Esophagus squamous epithelium (tissue), 5 donors: ENCODE measurements around the gene ASIC3. TPM values are rescaled to one million over a fixed set of nuclear protein-coding genes. Genes with fewer than 3 reads are reported as not detected.

Experiments used
- DNase-seq: peaks from one replicate; lab custom pipeline; 2025; lab: John Stamatoyannopoulos, UW
- H3K27ac ChIP-seq, 4 donors: fragments of 200-600 bp; sonication (generic); one replicate each; pipeline ENCODE4 v1.5.1; 2016 to 2019; ENCODE audit warnings: mild to moderate bottlenecking in 1 of 4
- H3K27me3 ChIP-seq, 4 donors: fragments of 200-600 bp; sonication (generic); 1 replicate in 3 of 4; 2 replicates in 1 of 4; pipeline versions ENCODE4 v1.5.1 to v1.6.0; 2017 to 2021; ENCODE audit warnings: antibody characterized with exemption in 1 of 4
- H3K36me3 ChIP-seq, 3 donors: fragments of 200-600 bp; sonication (generic); one replicate each; pipeline ENCODE4 v1.5.1; 2016 to 2019
- H3K4me1 ChIP-seq, 3 donors: fragments of 200-600 bp; sonication (generic); one replicate each; pipeline ENCODE4 v1.5.1; 2017 to 2019
- H3K4me3 ChIP-seq, 4 donors: fragments of 200-600 bp; sonication (generic); 1 replicate in 3 of 4; 2 replicates in 1 of 4; pipeline ENCODE4 v1.5.1; 2016 to 2019; ENCODE audit warnings: mild to moderate bottlenecking in 2 of 4, moderate library complexity in 1 of 4
- H3K9me3 ChIP-seq, 3 donors: fragments of 200-600 bp; sonication (generic); one replicate each; pipeline ENCODE4 v1.5.1; 2016 to 2019
- CTCF ChIP-seq, 6 experiments: fragments of 450-650 bp in 4 of 6; fragments of 200-600 bp in 2 of 6; sonication (generic) in 2 of 6; IDR thresholded peaks; one replicate each; pipeline ENCODE4 v1.5.1; 2016 to 2019; ENCODE audit warnings: antibody characterized with exemption in 6 of 6, mild to moderate bottlenecking in 4 of 6, moderate library complexity in 4 of 6
- POLR2A ChIP-seq, 4 donors: fragments of 450-650 bp; IDR thresholded peaks; one replicate each; pipeline ENCODE4 v1.6.1; 2017; ENCODE audit warnings: antibody characterized with exemption in 4 of 4, mild to moderate bottlenecking in 4 of 4, moderate library complexity in 3 of 4
- WGBS, 2 donors: methylation state at CpG; one replicate each; pipeline ENCODE4 v1.1.5; 2018; 5-methylcytosine and 5-hydroxymethylcytosine counted together
- intact Hi-C: fragments of 100-400 bp; cut with DNase I; formaldehyde crosslinking; loops from one replicate; pipeline ENCODE4 v1.15.0; 2022
- total RNA-seq, 4 donors: library from RNA; depleted of rRNA; stranded (reverse); fragments of >200 nt; gene quantifications; one replicate each; pipeline ENCODE4 v1.1.0, GENCODE V29; 2016
- donor health status: DM: yes; HTN: yes; CAD: no.

Gene ASIC3
- total RNA-seq, 4 donors from 2014 or later, result 0.40 to 0.95 TPM; not detected in 2

- peak overlapping the region; percentile 62 to 96 (median 84) for H3K4me3 ChIP-seq
- H3K27ac ChIP-seq, result peak overlapping the region; percentile 91 to 97 (median 94)
- DNase-seq, result no peak
- 75 to 78% methylated on average over 24 to 25 of the region's 27 CpGs for WGBS, 2 donors
- peaks cover 10 to 52% (median 16%) of the 10 kb centered on the region in 3 donors for H3K36me3 ChIP-seq
- TF ChIP-seq POLR2A (IDR thresholded peaks at IDR 0.05) (no peak), CTCF (IDR thresholded peaks at IDR 0.05) (no peak)
- intact Hi-C loops, result no loop called here
- peaks cover 35 to 68% (median 38%) of the 10 kb centered on the region in 3 donors for H3K4me1 ChIP-seq
- no peaks in the 10 kb centered on the region for H3K9me3 ChIP-seq
- no peaks in the 10 kb centered on the region for H3K27me3 ChIP-seq
Observed at GRCh38 chr7:151079199-151079910, 31.0 kb downstream of the ASIC3 start.

DNA sequence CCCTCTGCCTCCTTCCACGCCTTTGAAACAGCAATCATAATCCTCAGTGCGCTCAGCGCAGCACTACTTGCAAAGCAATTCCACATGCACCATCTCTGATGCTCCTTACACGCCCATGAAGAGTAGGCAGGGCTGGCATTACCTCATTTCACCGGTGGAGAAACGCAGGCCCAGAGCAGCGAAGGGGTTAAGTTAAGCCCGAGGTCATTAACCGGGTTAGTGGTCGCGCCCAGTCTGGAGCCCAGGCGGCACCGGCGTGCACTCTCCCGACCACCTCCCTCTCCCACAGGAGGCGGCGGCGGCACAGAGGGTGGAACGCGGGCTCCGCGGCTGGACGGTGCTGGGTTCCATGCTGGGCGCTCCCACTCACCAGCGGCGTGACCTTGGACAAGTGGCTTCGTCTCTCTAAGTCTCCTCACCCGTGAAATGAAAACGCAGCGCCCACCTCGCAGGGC is 31.8 kb downstream of the ASIC3 start:
- intact Hi-C loops, result no loop called here
- peaks cover 4 to 45% (median 14%) of the 10 kb centered on the region in 3 donors for H3K36me3 ChIP-seq
- no peak for DNase-seq
- 0 to 4% methylated on average over 3 to 5 of the region's 31 CpGs for WGBS, 2 donors
- peak overlapping the region; percentile 91 to 97 (median 94) for H3K27ac ChIP-seq
- no peaks in the 10 kb centered on the region for H3K9me3 ChIP-seq
- TF ChIP-seq CTCF (IDR thresholded peaks at IDR 0.05) (no peak), POLR2A (IDR thresholded peaks at IDR 0.05) (no peak)
- H3K4me3 ChIP-seq, result peak overlapping the region; percentile 62 to 96 (median 84)
- peaks cover 35 to 69% (median 38%) of the 10 kb centered on the region in 3 donors for H3K4me1 ChIP-seq
- no peaks in the 10 kb centered on the region for H3K27me3 ChIP-seq

DNA sequence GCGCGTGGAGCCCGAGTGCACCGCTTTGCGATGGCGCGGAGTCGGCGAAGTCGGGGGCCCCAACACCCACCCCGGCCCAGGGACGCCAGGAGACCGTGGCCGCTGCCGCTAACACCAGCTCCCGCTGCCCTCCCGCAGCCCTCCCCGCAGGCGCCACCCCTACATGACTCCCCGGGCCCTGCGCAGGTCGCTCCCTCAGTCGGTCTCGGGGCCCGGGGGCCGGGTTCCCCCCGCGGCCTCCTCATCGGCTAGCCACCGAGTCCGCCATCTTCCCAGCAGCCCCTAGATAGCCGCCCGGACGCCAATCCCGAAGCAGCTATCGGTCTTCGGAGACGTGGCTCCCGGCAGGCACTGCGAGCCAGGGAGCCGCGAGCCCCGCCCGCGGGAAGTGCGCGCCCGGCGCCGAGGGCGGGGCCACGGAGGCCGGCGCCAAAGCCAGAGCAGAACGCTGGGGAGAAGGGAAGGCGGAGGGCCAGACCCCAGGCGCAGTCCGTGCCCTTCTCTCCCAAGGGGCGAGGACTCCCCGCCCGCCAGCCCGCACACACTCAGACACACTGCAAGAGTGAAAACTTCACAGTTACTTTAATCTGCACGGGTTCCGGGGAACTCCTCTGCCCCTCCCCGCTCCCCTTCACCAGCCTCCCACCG is 32.3 kb downstream of the ASIC3 start, which contains the start of gene FASTK:
Gene FASTK (minus strand): TSS at position 288 of the 648 bp plus-strand sequence. CDS start 43 bp downstream, at position 245.
- Histone ChIP-seq H3K4me3 (peak within 1 kb of the TSS; percentile 62 to 96 (median 84)), H3K9me3 (no peaks in the 10 kb centered on the region), H3K27me3 (no peaks in the 10 kb centered on the region), H3K4me1 (peaks cover 35 to 74% (median 43%) of the 10 kb centered on the region in 3 donors), H3K27ac (peak within 1 kb of the TSS; percentile 91 to 97 (median 94)), H3K36me3 (peaks cover 0 to 39% (median 8%) of the 10 kb centered on the region in 3 donors)
- peak; percentile 62 for DNase-seq
- TF ChIP-seq POLR2A (IDR thresholded peaks at IDR 0.05) (peak in 3 of 4 donors; percentile 70 to 73 (median 71)), CTCF (IDR thresholded peaks at IDR 0.05) (peak in 1 of 6 experiments; percentile 14)
- intact Hi-C loops, result no loop called here
- 0% methylated on average over 6 of the region's 66 CpGs; no CpG with 5 or more reads in 1 of the 2 donors for WGBS, 2 donors

GRCh38 chr7:151081170-151082101 is 33.1 kb downstream of the ASIC3 start:
- no peak for DNase-seq
- H3K9me3 ChIP-seq, result no peaks in the 10 kb centered on the region
- WGBS, 2 donors, result 50 to 63% methylated on average over 3 to 15 of the region's 64 CpGs
- peak overlapping the region; percentile 62 to 96 (median 84) for H3K4me3 ChIP-seq
- H3K27me3 ChIP-seq, result no peaks in the 10 kb centered on the region
- TF ChIP-seq POLR2A (IDR thresholded peaks at IDR 0.05) (no peak), CTCF (IDR thresholded peaks at IDR 0.05) (no peak)
- intact Hi-C loops, result no loop called here
- H3K4me1 ChIP-seq, result peaks cover 38 to 78% (median 46%) of the 10 kb centered on the region in 3 donors
- H3K27ac ChIP-seq, result peak overlapping the region; percentile 91 to 97 (median 94)
- H3K36me3 ChIP-seq, result peaks cover 0 to 32% (median 7%) of the 10 kb centered on the region in 3 donors
